ENCODE measurements around the gene SYNDIG1.

SYNDIG1 gene

GRCh38 chr20:24445510-24446170 is 23.8 kb upstream of the SYNDIG1 start:
- H3K4me1 ChIP-seq = peaks cover 18% of the 10 kb centered on the region
- no peak for TF ChIP-seq Cebpa-rat (IDR thresholded peaks at IDR 0.05)
- no peak overlapping the region for H3K4me2 ChIP-seq
- no peak overlapping the region for H3K9ac ChIP-seq
- no peak overlapping the region for H3K4me3 ChIP-seq
- no peaks in the 10 kb centered on the region for H3K9me3 ChIP-seq
- H3K27ac ChIP-seq = no peak overlapping the region
- no peaks in the 10 kb centered on the region for H3K36me3 ChIP-seq
- no peaks in the 10 kb centered on the region for H3K27me3 ChIP-seq
- H4K20me1 ChIP-seq = no peaks in the 10 kb centered on the region

GRCh38 chr20:24446811-24447210 is 22.6 kb upstream of the SYNDIG1 start:
- no peaks in the 10 kb centered on the region for H4K20me1 ChIP-seq
- no peaks in the 10 kb centered on the region for H3K9me3 ChIP-seq
- H3K27me3 ChIP-seq = no peaks in the 10 kb centered on the region
- no peak overlapping the region for H3K4me3 ChIP-seq
- no peak overlapping the region for H3K9ac ChIP-seq
- H3K4me2 ChIP-seq = no peak overlapping the region
- H3K4me1 ChIP-seq = peaks cover 7% of the 10 kb centered on the region
- no peaks in the 10 kb centered on the region for H3K36me3 ChIP-seq
- TF ChIP-seq Cebpa-rat (IDR thresholded peaks at IDR 0.05) = no peak
- H3K27ac ChIP-seq = no peak overlapping the region

DNA sequence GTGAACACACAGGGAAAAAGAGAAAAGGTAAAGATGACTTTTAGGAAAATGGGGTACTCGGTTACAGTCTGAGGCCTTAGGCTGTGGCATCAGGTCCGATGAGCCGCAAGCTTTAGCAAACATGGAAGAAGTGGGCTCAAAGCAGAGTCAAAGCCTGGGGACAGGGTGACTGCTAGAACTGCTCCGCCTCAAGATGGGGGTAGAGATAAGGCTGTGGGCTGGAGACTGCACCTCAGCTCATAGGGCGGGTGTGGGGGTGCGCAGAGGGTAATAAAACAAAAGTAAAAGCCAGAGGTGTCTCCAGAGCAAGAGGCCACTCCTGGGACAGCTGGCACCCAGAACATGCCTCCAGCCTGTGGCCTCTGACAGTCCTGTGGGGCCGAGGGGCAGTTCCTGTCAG is 21.3 kb upstream of the SYNDIG1 start:
- no peak overlapping the region for H3K9ac ChIP-seq
- no peaks in the 10 kb centered on the region for H3K36me3 ChIP-seq
- no peak overlapping the region for H3K4me2 ChIP-seq
- no peaks in the 10 kb centered on the region for H3K4me1 ChIP-seq
- H3K4me3 ChIP-seq = no peak overlapping the region
- TF ChIP-seq Cebpa-rat (IDR thresholded peaks at IDR 0.05) = no peak
- no peaks in the 10 kb centered on the region for H3K9me3 ChIP-seq
- H4K20me1 ChIP-seq = no peaks in the 10 kb centered on the region
- H3K27ac ChIP-seq = no peak overlapping the region
- H3K27me3 ChIP-seq = no peaks in the 10 kb centered on the region

DNA sequence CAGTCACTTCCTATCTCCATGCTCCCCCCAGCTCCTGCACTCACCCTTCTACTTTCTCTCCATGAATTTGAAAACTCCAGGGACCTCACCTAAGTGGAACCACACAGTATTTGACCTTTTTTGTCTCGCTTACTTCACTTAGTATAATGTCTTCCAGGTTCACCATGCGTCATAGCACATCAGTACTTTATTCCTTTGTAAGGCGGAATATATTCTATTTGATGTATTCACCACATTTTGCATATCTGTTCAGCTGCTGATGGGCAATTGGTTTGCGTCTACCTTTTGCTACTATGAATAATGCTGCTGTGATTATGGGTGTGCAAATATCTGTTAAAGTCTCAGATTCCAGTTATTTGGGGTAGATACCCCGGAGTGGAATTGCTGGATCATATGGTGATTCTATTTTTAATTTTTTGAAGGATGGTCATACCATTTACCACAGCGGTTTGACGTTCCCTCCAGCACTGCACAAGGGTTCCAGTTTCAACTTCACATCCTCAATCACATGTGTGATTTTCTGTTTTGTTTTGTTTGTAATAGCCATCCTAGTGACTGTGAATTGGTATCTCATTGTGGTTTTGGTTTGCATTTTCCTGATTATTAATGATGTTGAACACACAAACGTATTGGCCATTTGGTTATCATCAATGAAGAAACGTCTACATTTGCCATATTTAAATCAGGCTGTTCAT is 20.3 kb upstream of the SYNDIG1 start:
- TF ChIP-seq Cebpa-rat (IDR thresholded peaks at IDR 0.05) = no peak
- H4K20me1 ChIP-seq = no peaks in the 10 kb centered on the region
- H3K4me1 ChIP-seq = peaks cover 7% of the 10 kb centered on the region
- no peaks in the 10 kb centered on the region for H3K27me3 ChIP-seq
- H3K27ac ChIP-seq = no peak overlapping the region
- H3K9ac ChIP-seq = no peak overlapping the region
- H3K36me3 ChIP-seq = no peaks in the 10 kb centered on the region
- no peak overlapping the region for H3K4me2 ChIP-seq
- no peak overlapping the region for H3K4me3 ChIP-seq
- no peaks in the 10 kb centered on the region for H3K9me3 ChIP-seq

- no peak for TF ChIP-seq Cebpa-rat (IDR thresholded peaks at IDR 0.05)
- H3K4me3 ChIP-seq = no peak overlapping the region
- no peaks in the 10 kb centered on the region for H3K36me3 ChIP-seq
- H3K4me1 ChIP-seq = peaks cover 15% of the 10 kb centered on the region
- H3K27ac ChIP-seq = no peak overlapping the region
- H3K9me3 ChIP-seq = no peaks in the 10 kb centered on the region
- no peak overlapping the region for H3K9ac ChIP-seq
- H3K27me3 ChIP-seq = no peaks in the 10 kb centered on the region
- H4K20me1 ChIP-seq = no peaks in the 10 kb centered on the region
- H3K4me2 ChIP-seq = no peak overlapping the region
These were observed 19.3 kb upstream of the SYNDIG1 start for GRCh38 chr20:24450177-24450576.

DNA sequence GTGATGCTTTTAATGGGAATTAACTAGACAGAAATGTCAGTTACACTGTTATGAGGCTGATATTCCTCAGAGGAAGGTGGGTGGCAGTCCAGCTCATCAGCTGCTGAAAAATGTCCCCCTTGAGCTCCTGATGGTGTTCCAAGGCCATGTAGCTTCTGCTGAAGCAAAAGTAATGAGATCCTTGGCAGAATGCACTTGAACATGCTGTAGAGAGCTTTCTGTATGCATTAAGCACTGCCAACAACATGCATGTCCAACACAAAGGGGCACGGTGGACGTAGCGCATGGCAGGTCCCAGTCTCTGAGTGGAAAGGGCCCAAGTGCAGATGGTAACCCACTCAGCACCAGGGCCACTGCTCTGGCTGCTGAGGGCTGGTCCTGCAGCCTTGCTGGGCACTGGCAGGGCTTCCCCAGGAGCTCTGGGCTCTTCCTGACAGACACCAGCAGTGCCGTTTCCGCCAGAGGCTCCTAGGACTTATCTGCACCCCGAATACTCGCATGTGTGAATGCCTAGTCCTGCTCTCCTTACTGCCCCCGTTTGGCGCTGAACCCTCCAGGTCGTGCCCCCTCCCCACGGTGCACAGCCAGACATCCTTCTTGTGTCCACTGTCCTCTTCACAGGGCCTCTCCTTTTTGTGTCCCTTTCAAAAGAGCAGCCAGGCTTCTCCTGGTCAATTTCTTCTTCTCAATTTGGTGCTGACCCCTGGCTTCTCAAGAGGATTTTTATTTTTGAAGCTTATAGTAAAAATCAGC is 18.6 kb upstream of the SYNDIG1 start:
- no peak overlapping the region for H3K27ac ChIP-seq
- no peak overlapping the region for H3K4me2 ChIP-seq
- TF ChIP-seq Cebpa-rat (IDR thresholded peaks at IDR 0.05) = no peak
- no peaks in the 10 kb centered on the region for H3K9me3 ChIP-seq
- no peaks in the 10 kb centered on the region for H3K36me3 ChIP-seq
- H3K4me3 ChIP-seq = no peak overlapping the region
- no peaks in the 10 kb centered on the region for H4K20me1 ChIP-seq
- H3K4me1 ChIP-seq = peaks cover 15% of the 10 kb centered on the region
- H3K9ac ChIP-seq = no peak overlapping the region
- H3K27me3 ChIP-seq = no peaks in the 10 kb centered on the region

- H3K9ac ChIP-seq = no peak overlapping the region
- no peak overlapping the region for H3K4me2 ChIP-seq
- no peak overlapping the region for H3K27ac ChIP-seq
- no peaks in the 10 kb centered on the region for H3K27me3 ChIP-seq
- no peaks in the 10 kb centered on the region for H3K9me3 ChIP-seq
- TF ChIP-seq Cebpa-rat (IDR thresholded peaks at IDR 0.05) = no peak
- H3K4me3 ChIP-seq = no peak overlapping the region
- no peaks in the 10 kb centered on the region for H4K20me1 ChIP-seq
- peaks cover 15% of the 10 kb centered on the region for H3K4me1 ChIP-seq
- no peaks in the 10 kb centered on the region for H3K36me3 ChIP-seq
These were observed 18.0 kb upstream of the SYNDIG1 start for GRCh38 chr20:24451428-24451827.

- H3K9ac ChIP-seq = no peak overlapping the region
- peaks cover 15% of the 10 kb centered on the region for H3K4me1 ChIP-seq
- no peak overlapping the region for H3K27ac ChIP-seq
- H3K4me3 ChIP-seq = no peak overlapping the region
- no peak for TF ChIP-seq Cebpa-rat (IDR thresholded peaks at IDR 0.05)
- H3K9me3 ChIP-seq = no peaks in the 10 kb centered on the region
- no peaks in the 10 kb centered on the region for H3K36me3 ChIP-seq
- no peaks in the 10 kb centered on the region for H4K20me1 ChIP-seq
- H3K27me3 ChIP-seq = no peaks in the 10 kb centered on the region
- H3K4me2 ChIP-seq = no peak overlapping the region
These were observed 17.4 kb upstream of the SYNDIG1 start for GRCh38 chr20:24452016-24452415.

GRCh38 chr20:24452498-24453127 is 16.8 kb upstream of the SYNDIG1 start:
- H4K20me1 ChIP-seq = no peaks in the 10 kb centered on the region
- TF ChIP-seq Cebpa-rat (IDR thresholded peaks at IDR 0.05) = no peak

GRCh38 chr20:24453869-24454268 is 15.6 kb upstream of the SYNDIG1 start:
- no peaks in the 10 kb centered on the region for H4K20me1 ChIP-seq
- no peaks in the 10 kb centered on the region for H3K36me3 ChIP-seq
- H3K27ac ChIP-seq = no peak overlapping the region
- no peak overlapping the region for H3K9ac ChIP-seq
- H3K27me3 ChIP-seq = no peaks in the 10 kb centered on the region
- peak overlapping the region; percentile 35 for H3K4me2 ChIP-seq
- TF ChIP-seq Cebpa-rat (IDR thresholded peaks at IDR 0.05) = no peak
- H3K4me3 ChIP-seq = no peak overlapping the region
- H3K4me1 ChIP-seq = peaks cover 15% of the 10 kb centered on the region
- no peaks in the 10 kb centered on the region for H3K9me3 ChIP-seq

More at GRCh38 chr20:24452498-24453127, 16.8 kb upstream of the SYNDIG1 start:
- Histone ChIP-seq H3K9ac (no peak overlapping the region), H3K4me1 (peaks cover 15% of the 10 kb centered on the region), H3K4me3 (no peak overlapping the region), H3K9me3 (no peaks in the 10 kb centered on the region), H3K4me2 (no peak overlapping the region), H3K27ac (no peak overlapping the region), H3K36me3 (no peaks in the 10 kb centered on the region), H3K27me3 (no peaks in the 10 kb centered on the region)
